ENCODE results near the gene CHCHD3. TPM values are rescaled to one million over a fixed set of nuclear protein-coding genes. Genes with fewer than 3 reads are reported as not detected.

CHCHD3 gene
- total and polyA plus RNA-seq, 9 of the 15 experiments (the other 6 are each of a cell fraction or from before 2014, with no cell fraction given) = 66.2 to 279 (median 204) TPM

- TF ChIP-seq REST (IDR thresholded peaks at IDR 0.05; ENCODE audit: borderline replicate concordance) (no peak), REST (CRISPR knock-in tag; IDR thresholded peaks at IDR 0.05; ENCODE audit: low read depth) (no peak), PCBP2 (IDR thresholded peaks at IDR 0.05; ENCODE audit: low read depth, low read length, poor library complexity, severe bottlenecking) (peak; percentile 88)
These were observed 54.5 kb downstream of the CHCHD3 start (continued) for GRCh38 chr7:133027397-133027796.

Data from K562 (cell line).